GF-D8 (cell line): ENCODE results near the gene SGK2.
"Not testable (repeated sequence)": the region's sequence is repeated elsewhere in the genome, so short reads cannot be mapped to it uniquely, and the experiment has no call there.

ENCODE experiments used
- DNase-seq: peaks from one replicate; lab custom pipeline; 2025; lab: John Stamatoyannopoulos, UW

SGK2 gene

DNA sequence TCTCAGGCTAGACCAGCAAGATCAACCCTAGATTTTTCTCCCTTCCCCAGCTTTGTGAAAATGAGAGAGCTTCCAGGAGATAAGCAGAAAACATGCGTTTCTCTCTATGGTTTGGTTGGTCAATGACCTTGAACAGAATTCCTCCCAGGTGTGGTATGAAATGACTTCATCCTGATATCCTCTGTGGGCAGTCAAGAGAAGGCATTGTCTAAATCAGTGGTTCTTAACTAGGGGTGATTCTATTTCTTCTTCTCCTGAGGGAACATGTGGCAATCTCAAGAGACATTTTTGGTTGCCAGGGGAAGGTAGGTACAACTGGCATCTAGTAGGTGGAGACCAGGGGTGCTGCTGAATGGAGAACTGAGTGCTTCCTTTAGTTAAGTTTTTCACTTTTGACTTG is 44.3 kb downstream of the SGK2 start:
- no peak for DNase-seq

DNA sequence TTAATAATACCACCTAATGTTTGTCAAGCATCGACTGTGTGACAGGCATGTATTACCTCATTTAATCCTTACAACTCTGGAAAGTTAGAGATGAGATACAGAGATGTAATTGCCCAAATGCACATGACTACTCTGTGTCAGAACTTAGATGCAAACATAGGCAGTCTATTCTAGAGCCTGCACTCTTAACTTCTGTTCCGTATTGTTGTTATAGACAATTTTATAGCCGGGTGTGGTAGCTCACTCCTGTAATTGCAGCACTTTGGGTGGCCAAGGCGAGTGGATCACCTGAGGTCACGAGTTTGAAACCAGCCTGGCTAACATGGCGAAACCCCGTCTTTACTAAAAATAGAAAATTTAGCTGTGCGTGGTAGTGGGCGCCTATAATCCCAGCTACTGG is 46.9 kb downstream of the SGK2 start:
- no peak for DNase-seq

DNA sequence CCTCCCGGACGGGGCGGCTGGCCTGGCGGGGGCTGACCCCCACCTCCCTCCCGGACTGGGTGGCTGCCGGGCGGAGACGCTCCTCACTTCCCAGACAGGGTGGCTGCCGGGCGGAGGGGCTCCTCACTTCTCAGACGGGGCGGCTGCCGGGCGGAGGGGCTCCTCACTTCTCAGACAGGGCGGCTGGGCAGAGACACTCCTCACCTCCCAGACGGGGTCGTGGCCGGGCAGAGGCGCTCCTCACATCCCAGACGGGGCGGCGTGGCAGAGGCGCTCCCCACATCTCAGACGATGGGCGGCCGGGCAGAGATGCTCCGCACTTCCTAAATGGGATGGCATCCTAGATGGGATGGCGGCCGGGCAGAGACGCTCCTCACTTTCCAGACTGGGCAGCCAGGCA is 48.5 kb downstream of the SGK2 start:
- DNase-seq, result not testable (repeated sequence)

DNA sequence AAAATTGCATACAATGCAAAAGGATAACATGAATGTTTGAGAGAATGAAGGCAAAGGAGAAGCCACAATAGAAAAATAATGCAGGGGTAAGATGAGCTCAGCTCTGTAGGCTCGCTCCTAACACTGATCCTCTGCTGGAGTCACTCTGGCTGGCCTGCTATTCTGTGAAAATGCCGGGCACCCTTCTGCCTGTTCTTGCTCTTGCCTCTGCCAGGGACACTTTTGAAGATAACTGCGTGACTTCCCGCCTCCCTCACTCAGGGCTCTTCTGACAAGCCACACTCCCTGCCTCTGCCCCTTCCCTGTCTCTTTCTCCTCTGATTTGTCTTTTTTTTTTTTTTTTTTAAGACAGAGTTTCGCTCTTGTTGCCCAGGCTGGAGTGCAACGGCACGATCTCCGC is 72.8 kb downstream of the SGK2 start:
- DNase-seq, result no peak
